ENCODE data around the gene STARD5.

STARD5 gene

DNA sequence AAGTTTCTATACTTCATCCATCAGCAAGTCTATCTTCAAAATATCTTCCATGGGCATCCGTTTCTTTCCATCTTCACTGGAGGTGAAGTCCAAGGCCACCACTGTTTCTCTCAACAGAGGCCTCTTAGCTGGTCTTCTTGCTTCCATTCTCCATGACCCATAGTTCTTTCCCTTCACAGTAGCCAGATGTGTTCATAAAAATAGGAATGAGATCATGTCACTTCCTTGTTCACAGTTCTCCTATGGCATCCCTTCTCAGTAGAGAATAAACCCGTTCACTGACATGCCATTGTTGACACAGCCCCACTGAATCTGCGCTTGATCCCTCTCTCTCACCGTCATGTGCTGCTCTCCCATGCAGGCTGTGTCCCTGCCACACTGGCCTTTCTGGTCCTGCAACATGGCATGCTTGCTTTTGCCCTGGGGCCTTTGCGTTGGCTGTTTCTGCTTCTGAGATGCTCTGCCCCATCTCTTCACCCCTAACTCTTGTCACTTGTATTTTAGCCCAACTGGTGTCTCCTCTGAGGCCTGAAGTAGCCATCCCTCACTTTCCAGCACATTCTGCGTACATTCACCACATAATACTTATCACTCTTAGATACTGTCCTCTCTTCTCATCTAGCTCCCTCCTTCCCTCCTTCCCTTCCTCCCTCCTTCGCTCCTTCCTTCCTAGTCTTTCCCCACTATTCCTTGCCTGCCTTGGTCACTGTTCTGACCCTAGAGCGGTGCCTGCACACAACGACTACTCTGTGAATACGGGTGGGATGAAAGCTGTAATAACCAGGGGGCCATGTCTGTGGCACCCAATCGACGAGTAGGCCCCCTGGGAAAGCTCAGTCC, 42.0 kb downstream of the STARD5 start:
- no peak overlapping the region for H3K4me3 ChIP-seq
- peak overlapping the region in 7 of 21 experiments; percentile 18 to 55 (median 29) for H3K27ac ChIP-seq

DNA sequence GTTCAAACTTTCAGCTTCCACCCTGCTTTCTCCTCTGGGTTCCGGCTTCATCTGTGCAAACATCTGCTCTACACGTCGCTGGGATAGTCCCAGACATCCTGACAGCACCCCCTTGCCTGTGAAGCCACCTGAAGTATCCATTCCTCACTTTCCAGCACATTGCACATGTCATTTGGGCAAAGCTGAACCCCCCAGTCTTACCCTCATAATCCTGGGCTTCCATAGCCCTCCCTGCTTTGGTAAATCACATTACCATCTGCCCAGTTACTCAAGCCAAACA, 42.5 kb downstream of the STARD5 start:
- H3K27ac ChIP-seq = peak overlapping the region in 9 of 21 experiments; percentile 3 to 64 (median 32)
- no peak overlapping the region for H3K4me3 ChIP-seq

DNA sequence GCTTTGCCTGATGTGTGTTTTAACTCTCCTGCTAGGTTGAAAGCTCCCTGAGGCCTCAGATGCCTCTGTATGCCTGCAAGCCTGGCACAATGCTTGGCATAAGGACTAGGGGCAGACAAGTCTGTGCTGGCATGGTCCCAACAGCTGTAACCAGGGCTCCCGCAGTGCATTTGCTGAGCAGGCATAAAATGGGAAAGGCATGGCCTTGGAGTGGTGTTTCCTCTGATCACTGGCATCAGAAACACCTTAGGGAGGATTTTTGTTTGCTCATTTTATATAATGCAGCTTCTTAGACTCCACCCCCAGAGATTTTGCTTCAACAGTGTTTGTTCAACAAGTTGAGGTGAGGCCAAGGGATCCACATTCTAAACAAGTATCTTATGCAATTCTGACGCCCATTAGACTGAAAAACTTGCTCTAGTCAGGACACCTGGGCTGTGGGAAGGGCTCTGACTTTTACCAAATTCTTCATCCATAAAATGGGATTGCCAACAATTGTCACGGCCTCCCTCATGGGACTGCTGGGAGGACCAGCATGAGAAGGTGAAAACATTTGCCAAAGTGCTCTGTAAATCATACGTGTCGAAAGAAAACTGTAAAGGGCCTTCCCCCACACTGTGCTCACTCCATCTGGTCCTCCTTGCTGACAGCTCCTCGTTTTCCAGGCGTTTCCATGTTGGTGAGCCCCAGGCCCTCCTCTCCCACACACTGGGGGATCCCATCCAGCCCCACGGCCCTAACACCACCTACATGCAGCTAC, 43.1 kb downstream of the STARD5 start:
- Histone ChIP-seq H3K4me3 (no peak overlapping the region), H3K27ac (peak overlapping the region in 10 of 21 experiments; percentile 3 to 64 (median 30))

DNA sequence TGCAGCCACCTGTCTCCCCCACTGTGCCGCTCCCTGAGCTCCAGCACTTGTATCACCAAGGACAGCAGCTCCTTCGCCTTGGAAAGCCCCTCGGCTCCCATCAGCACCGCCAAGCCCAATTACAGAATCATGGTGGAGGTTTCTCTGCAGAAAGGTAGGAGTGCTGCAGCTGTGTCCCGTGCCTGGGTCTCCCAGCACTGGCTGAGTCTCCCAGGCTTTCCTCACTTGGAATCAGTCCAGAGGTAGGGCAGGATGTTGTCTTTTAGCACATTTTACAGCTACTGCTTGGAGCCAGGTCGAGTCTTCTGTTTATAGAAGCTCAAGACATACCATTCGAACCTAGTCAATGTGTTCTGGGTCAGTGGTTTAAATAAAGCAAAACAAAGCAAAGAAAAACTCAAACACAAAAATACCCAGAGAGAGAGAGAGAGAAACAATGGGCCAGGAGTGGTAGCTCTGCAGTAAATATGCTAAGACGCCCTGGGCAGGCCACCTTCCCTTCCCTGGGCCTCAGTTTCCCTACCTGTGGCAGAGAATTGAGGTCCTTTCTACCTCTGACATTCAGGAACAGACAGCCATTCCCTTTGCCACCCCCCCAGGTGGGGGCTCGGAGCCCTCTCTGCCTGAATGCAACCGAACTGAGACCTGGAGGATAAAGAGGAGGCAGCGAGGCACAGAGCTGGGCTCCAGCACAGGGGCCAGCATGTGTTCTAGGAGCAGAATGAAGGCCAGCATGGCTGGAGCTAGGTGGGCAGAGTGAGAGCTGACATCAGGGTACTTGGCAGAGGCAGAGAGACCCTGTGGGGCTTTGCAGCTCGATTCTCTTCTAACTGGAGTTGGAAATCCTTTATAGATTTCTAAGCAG, 44.1 kb downstream of the STARD5 start:
- Histone ChIP-seq H3K27ac (peak overlapping the region in 2 of 21 experiments; percentile 21 to 33), H3K4me3 (no peak overlapping the region)

DNA sequence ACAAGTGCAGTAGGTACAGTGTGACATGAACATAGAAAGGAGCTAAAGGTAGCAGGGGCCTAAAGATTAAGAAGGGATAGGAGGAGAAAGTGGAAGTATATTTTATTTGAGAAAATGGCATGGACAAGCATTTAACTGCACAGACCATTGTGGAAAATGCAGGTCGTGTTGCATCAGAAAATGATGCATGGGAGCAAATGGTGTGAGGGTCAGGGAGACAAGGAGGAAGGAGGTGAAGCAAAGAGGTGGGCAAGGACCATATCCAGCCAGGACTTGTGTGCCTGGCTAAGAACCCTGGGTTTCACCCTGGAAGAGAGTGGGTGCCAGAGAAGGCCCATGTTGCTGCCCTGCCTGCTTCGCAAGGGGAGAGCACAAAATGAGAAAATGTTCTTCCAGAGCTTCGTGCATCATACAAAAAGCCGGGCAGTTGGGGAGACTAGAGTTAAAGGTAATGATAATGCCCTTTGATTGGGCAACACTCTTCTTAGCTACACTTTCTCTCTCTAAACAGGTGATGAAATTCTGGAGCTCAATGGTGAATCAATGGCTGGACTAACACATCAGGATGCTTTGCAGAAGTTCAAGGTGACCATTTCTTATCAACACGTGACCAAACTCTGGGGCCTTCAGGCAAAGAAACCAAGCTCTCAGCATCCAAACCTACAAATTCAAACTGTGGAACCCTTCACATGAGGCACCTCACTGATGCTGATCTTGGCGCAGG, 45.5 kb downstream of the STARD5 start:
- H3K27ac ChIP-seq = no peak overlapping the region
- H3K4me3 ChIP-seq = no peak overlapping the region

DNA sequence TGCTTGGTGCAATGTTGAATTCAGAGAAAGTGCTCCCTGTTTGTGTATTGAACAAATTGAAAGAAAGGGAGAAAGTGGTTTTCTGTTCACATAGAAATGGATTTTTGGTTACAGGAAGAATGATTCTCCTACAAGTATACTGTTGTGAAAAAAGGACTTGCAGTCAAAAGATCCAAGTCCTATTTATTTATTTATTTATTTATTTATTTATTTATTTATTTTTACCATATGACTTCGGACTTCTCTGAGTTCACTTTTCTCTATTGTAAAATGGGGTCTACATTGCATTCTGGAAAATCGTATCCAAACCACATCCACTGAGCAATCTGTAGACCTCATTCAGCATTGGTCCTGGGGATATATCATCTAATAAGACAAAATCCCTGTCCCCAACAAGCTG, 46.1 kb downstream of the STARD5 start:
- H3K4me3 ChIP-seq = no peak overlapping the region
- H3K27ac ChIP-seq = no peak overlapping the region

DNA sequence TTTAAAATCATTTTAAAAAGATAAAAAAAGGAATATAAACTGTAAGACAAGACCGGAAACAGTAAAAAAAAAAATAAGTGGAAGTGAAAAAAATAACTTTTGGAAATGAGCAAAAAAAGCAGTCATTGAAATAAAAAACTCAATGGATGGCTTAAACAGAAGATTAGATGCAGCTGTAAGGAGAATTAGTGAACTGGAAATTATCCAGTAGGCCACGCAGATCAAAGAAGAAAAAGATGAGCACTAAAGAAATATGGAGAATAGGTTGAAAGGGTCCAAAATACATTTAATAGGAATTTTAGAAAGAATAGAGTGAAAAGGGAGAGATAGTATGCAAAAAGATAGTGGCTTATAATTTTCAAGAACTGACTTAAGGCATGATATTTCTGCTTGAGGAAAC, 47.0 kb downstream of the STARD5 start:
- Histone ChIP-seq H3K27ac (peak overlapping the region in 2 of 21 experiments; percentile 65 to 77), H3K4me3 (no peak overlapping the region)

DNA sequence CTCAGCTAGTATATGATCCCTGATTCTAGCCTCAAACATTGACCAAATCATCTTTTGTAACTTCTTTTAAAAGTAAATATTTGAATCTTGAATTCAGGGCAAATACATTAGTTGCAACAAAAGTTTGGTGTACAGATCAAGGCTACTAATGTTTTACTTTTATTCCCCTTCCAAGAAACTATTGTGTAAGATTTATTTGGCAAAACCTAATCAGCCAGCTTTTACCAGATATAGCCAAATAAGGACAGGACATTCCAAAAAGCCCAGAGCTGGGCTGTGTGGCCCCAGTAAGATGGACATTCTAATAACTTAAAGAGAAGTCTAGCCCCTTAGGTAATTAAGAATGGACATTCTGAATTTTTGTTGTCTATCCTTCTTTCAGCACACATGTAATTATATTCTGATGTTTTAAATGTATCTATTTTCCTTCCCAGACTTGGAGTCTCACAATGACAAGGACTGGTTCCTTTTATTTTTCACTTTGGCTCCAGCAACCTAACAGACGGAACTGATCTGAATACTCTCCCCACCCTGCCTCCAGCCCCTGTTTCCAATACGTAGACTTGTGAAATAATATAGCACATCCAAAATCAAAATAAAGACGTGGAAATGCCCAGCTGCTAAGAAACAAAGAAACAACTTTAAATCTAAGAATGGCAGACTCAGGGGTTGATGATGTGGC, 48.1 kb downstream of the STARD5 start:
- Histone ChIP-seq H3K4me3 (no peak overlapping the region), H3K27ac (peak overlapping the region in 12 of 21 experiments; percentile 8 to 79 (median 34))

DNA sequence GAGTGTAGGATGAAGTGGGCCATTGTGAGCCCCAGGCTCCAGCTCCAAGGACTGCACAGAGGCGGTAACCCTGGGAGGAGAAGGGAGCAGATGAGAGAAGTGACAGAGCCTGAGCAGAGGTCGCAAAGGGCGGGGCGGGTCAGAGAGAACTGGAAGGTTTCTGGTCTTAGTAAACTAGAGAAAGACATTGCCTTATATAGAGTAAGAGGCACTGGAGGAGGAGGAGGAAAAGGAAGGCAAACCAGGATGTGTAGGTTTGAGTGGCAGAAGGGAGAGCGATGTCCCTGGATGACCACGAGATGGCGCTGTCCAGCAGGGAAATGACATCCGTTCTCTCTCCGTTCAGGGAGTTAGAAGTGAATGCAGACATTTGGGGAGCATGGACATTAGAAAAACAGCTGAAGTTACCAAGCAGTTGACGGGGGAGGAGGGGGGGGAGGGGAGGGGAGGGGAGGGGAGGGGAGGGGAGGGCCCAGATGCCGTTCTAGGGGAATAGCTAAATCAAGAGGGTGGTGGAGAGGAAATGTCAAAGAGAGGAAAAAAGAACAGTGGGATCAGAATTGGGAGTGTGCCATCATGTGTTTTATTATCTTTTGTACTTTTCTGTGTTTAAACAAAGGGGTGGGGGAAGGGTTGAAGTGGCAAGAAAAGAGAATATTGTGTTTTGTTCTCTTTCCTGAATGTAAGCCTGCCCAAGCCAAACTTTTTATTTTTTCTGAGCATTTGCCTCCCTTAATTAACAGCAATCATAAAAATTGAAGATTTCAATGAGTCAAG, 48.8 kb downstream of the STARD5 start:
- Histone ChIP-seq H3K4me3 (no peak overlapping the region), H3K27ac (peak overlapping the region in 9 of 21 experiments; percentile 9 to 79 (median 42))

DNA sequence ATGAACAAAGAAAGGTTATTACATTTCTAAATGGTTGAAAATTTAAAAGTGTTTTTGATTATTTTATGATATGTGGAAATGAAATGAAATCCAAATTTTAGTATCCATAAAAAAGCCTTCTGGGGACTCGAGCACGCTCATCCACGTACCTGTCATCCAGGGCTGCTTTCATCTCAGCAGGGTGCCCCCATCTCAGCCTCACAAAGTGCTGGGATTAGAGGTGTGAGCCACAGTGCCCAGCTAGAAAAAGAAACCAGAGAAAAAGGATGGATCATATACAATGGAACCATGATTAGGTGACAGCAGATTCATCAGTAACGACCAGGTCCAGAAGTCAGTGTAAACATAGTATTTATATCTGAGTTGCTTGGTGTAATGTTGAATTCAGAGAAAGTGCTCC, 49.7 kb downstream of the STARD5 start:
- H3K4me3 ChIP-seq = no peak overlapping the region

DNA sequence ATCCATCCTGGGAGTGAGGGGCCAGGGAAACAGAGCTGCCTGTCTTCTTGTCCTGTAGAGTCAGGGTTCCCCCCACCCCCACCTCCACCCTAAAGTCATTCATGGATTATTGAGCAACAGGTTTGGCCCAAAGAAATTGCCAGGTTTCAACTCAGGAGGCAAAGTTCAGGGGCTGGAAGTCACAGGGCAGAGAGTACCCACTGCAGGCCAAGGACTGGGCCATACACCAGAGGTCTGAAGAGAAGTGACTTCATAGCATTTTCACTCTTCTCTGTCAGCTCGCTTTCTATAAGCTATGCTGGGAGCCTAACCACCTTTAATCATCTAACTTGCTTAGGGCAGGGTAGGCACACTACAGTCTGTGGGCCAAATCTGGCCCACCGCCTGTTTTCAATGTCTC, 50.1 kb downstream of the STARD5 start:
- H3K4me3 ChIP-seq = no peak overlapping the region
- H3K27ac ChIP-seq = peak overlapping the region in 3 of 21 experiments; percentile 8 to 64 (median 18)

More for the DNA sequence above, 49.7 kb downstream of the STARD5 start:
- peak overlapping the region in 3 of 21 experiments; percentile 8 to 42 (median 18) for H3K27ac ChIP-seq

DNA sequence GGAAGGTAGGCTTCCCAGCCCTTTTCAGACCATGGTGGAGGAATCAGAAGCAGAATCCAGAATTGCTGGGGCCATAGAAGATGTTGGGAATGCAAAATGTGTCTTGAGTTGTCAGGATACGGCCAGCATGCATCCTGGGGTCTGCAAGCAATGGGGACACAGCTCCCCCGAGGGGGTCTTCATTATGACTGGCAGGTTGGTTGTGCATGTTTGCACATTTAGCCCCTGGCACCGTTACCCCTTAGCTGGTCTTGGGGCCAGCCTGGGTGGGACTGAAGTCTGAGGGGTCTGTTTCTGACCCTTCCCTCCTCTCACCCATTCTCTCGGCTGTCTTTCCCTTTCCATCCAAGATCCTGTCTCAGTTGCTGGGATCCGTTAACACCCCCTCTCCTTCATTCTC, 50.7 kb downstream of the STARD5 start:
- Histone ChIP-seq H3K4me3 (no peak overlapping the region), H3K27ac (peak overlapping the region in 2 of 21 experiments; percentile 4 to 8)

DNA sequence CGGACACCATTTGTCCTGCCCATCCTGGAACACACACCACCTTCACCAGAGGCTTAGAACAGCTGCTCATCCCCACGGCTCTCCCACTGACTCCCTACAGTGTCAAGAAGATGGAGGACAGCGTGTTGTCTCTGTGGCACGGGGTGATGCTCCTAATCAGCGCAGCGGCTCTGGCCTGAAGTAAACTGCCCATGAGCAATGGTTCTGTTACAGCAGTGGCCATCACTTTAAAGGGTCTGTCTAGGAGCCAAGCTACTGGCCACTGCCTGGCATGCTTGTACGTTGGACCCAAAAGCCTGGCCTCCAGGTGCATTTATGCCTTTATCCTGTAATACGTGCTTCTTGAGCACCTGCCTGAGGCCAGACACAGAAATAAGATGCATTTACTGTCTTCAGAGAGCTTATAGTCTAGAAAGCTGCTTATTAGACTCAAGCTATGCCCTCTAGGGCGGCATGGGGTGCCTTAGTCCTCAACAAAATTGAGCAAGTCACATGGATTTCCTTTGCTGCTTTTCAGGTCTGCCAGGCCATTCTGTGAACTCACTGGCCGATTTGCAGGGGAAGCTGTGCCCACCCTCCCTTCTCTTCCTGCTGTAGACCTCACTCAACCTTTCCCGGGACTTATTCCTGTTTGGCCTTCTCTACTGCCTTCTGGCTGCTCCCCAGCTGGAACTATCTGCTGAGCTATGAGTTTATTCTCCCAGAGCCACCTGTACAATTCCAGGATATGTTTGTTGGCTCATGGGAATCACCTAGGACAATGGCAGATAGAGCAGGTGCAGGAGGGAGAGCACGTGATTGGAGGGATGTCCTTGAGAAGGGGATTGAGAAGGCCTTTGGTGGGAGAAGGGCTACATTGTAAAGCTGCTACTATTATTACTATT, 51.9 kb downstream of the STARD5 start:
- H3K4me3 ChIP-seq = no peak overlapping the region
- H3K27ac ChIP-seq = no peak overlapping the region

DNA sequence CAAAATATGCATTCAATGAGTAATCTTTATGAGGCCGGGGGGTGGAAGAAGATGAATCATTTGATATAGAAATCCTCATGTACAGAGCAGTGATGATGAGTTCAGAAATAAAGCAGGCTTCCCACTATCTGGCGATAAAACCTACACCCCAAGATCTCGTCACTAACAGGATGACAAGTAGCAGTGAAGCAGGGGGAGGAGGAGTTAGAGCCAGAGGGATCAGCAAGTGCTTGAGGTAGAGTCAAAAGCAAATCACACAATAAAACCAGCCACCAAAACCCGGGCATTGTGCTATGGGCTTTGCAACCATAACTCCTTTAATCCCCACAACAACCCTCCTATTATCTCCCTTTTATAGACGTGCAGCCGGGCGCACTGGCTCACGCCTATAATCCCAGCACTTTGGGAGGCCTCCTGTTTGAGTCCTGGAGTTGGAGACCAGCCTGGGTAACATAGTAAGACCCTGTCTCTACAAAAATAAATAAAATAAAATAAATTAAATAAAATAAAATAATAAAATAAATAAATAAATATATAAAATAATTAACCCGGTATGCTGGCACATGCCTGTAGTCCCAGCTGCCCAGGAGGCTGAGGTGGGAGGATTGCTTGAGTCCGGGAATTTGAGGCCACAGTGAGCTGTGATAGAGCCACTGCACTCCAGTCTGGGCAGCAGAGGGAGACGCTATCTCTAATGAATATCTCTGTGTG, 53.0 kb downstream of the STARD5 start:
- Histone ChIP-seq H3K27ac (no peak overlapping the region), H3K4me3 (no peak overlapping the region)

DNA sequence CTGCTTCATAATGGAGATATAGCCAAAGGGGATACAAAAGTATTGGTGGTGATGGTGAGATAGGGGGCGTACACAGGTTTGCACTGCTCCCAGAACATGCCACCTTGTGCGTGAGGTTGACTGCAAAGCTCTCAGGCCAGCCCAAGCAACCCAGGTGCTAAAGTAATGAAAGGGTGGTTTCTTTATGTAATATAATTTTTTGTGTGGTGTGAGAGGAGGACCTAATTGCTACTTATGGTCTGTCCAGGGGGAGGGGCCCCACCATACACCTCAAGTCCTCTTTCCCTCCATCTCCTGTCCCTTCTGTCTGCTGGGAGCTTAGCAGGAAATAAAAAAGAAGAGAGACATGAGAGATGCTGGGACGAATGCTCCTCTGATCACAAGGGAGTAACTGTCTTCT, 53.8 kb downstream of the STARD5 start:
- Histone ChIP-seq H3K27ac (no peak overlapping the region), H3K4me3 (no peak overlapping the region)

DNA sequence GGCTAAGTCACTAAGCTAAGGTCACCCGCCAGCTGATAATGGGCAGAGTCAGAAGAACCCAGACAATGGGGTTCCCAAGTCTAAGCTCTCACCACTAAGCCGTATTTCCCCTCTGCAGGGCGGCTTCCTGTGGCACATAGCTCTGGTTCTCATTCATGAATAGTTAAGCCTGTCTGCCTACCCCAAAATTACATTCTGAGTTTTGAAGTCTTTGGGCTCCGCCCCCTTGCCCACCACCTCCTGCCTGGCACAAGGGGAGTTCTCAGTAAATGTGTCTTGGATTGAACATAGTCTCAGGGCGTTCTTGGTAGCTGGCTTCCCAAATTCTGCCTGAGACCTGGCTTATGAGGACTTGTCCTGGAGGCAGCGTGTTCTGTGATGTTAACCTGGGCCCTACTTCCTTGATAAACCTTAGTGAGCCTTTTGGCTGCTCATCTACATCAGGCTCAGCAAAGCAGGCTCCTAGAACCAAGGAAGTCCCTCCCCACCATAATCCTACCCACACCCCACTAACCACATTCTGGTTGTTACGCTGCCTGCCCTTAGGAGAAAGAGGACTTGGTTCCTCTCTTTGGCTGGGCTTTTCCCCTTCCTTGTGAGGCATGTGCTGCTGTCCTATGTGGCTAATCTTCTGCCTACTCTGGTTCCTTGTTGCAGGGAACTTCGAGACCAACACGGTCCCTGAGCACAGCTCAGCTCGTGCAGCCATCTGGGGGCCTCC, 54.9 kb downstream of the STARD5 start:
- no peak overlapping the region for H3K4me3 ChIP-seq
- peak overlapping the region in 1 of 21 experiments; percentile 17 for H3K27ac ChIP-seq

Data from skin epidermis (tissue), 12 donors.